ENCODE results near the gene LRRC23. TPM values are rescaled to one million over a fixed set of nuclear protein-coding genes. Genes with fewer than 3 reads are reported as not detected.

The LRRC23 gene
- polyA plus RNA-seq, 2 of the 4 experiments (the other 2 are of a cell fraction), result 19.1 to 33.3 TPM

- WGBS (ENCODE audit: missing lambda C conversion rate), result 94% methylated on average over 9 of the region's 9 CpGs
- ATAC-seq (no peak), DNase-seq (ENCODE audit: low read depth in 1 of 2, low spot score in 1 of 2) (no peak), FAIRE-seq (no peak)
- Histone ChIP-seq H3K9me3 (no peaks in the 10 kb centered on the region), H3K4me2 (no peak overlapping the region), H3K27ac (no peak overlapping the region), H3K4me1 (peaks cover 3% of the 10 kb centered on the region), H3K4me3 (no peak overlapping the region)
- CTCF ChIA-PET, result interaction anchor here (0.6 to 2.5 kb wide), 10 partner anchors 9 to 100 kb away, joined by 3 to 10 read pairs (median 4); partner anchors contain the start of genes SPSB2 and USP5
- TF ChIP-seq NPAS2 (CRISPR knock-in tag; IDR thresholded peaks at IDR 0.05; ENCODE audit: borderline replicate concordance) (no peak), FOSL2 (IDR thresholded peaks at IDR 0.05) (no peak), FOSL2 (CRISPR knock-in tag; IDR thresholded peaks at IDR 0.05) (no peak), ESRRA (IDR thresholded peaks at IDR 0.05; ENCODE audit: borderline replicate concordance, low read length) (no peak), POLR2AphosphoS2 (conservative IDR thresholded peaks at IDR 0.05; ENCODE audit: low read length) (no peak), ZNF302 (CRISPR knock-in tag; IDR thresholded peaks at IDR 0.05) (no peak), CBX2 (IDR thresholded peaks at IDR 0.05; ENCODE audit: borderline replicate concordance, low read depth) (no peak), HOXA7 (CRISPR knock-in tag; IDR thresholded peaks at IDR 0.05) (no peak)
- TF ChIP-seq, protein P1, sequence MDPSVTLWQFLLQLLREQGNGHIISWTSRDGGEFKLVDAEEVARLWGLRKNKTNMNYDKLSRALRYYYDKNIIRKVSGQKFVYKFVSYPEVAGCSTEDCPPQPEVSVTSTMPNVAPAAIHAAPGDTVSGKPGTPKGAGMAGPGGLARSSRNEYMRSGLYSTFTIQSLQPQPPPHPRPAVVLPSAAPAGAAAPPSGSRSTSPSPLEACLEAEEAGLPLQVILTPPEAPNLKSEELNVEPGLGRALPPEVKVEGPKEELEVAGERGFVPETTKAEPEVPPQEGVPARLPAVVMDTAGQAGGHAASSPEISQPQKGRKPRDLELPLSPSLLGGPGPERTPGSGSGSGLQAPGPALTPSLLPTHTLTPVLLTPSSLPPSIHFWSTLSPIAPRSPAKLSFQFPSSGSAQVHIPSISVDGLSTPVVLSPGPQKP (IDR thresholded peaks at IDR 0.05; ENCODE audit: low read depth, low read length), result no peak
- POLR2A ChIA-PET, result interaction anchor here (1.6 kb wide), 1 partner anchor 10 kb away, joined by 10 read pairs; the partner anchor contains the start of genes CDCA3 and USP5
Observed at GRCh38 chr12:6861391-6861790, 43.2 kb upstream of the LRRC23 start.

- CTCF ChIA-PET, result interaction anchor here (1.0 to 2.2 kb wide), 3 partner anchors 9 to 30 kb away, joined by 3 to 15 read pairs (median 3); partner anchors contain the start of gene SPSB2
- no peak for FAIRE-seq
- WGBS (ENCODE audit: missing lambda C conversion rate), result 89% methylated on average over 11 of the region's 11 CpGs
Observed at GRCh38 chr12:6863033-6863432, 41.6 kb upstream of the LRRC23 start.

More at GRCh38 chr12:6863033-6863432, 41.6 kb upstream of the LRRC23 start:
- DNase-seq (ENCODE audit: low read depth in 1 of 2, low spot score in 1 of 2) (no peak), ATAC-seq (no peak)
- no peak for TF ChIP-seq TP53 (CRISPR knock-in tag; IDR thresholded peaks at IDR 0.05)
- TF ChIP-seq, protein P2, sequence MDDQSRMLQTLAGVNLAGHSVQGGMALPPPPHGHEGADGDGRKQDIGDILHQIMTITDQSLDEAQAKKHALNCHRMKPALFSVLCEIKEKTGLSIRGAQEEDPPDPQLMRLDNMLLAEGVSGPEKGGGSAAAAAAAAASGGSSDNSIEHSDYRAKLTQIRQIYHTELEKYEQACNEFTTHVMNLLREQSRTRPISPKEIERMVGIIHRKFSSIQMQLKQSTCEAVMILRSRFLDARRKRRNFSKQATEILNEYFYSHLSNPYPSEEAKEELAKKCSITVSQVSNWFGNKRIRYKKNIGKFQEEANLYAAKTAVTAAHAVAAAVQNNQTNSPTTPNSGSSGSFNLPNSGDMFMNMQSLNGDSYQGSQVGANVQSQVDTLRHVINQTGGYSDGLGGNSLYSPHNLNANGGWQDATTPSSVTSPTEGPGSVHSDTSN (IDR thresholded peaks at IDR 0.05), result no peak
- no peak for TF ChIP-seq BHLHE40 (IDR thresholded peaks at IDR 0.05; ENCODE audit: low read depth, low read length)
- TF ChIP-seq HMGXB4 (CRISPR knock-in tag; IDR thresholded peaks at IDR 0.05; ENCODE audit: borderline replicate concordance), result no peak
- no peak for TF ChIP-seq GATA3 (IDR thresholded peaks at IDR 0.05; ENCODE audit: borderline replicate concordance)
- no peak for TF ChIP-seq PHF8 (IDR thresholded peaks at IDR 0.05; ENCODE audit: borderline replicate concordance, low read depth)
- TF ChIP-seq, protein P1 (IDR thresholded peaks at IDR 0.05; ENCODE audit: low read depth, low read length), result no peak
- no peak for TF ChIP-seq SREBF2 (IDR thresholded peaks at IDR 0.05)
- no peak for TF ChIP-seq RARB (CRISPR knock-in tag; IDR thresholded peaks at IDR 0.05)
- no peak for TF ChIP-seq NPAS2 (CRISPR knock-in tag; IDR thresholded peaks at IDR 0.05; ENCODE audit: borderline replicate concordance)
- POLR2A ChIA-PET, result no interaction called here
- Histone ChIP-seq H3K27ac (no peak overlapping the region), H3K4me2 (no peak overlapping the region), H3K4me1 (peaks cover 10% of the 10 kb centered on the region), H3K9me3 (no peaks in the 10 kb centered on the region), H3K4me3 (no peak overlapping the region)

Data from A549 (cell line).